Measurements from ENCODE around the gene PNPLA1.

The PNPLA1 gene

GRCh38 chr6:36355819-36356218 lies 86.0 kb downstream of the PNPLA1 start:
- no peak for DNase-seq (ENCODE audit: low read depth in 4 of 4, low spot score in 1 of 4)

- DNase-seq (ENCODE audit: low read depth in 4 of 4, low spot score in 1 of 4), result no peak
Measured at GRCh38 chr6:36357872-36358225, 88.0 kb downstream of the PNPLA1 start.
